ENCODE results near the gene NAXD. TPM values are rescaled to one million over a fixed set of nuclear protein-coding genes. Genes with fewer than 3 reads are reported as not detected.

Gene NAXD
- total and polyA plus RNA-seq, 10 of the 15 experiments (the other 5 are each of a cell fraction or from before 2014, with no cell fraction given) = 1.5 to 36.2 (median 23.8) TPM

GRCh38 chr13:110666255-110666533, 50.8 kb downstream of the NAXD start (continued):
- TF ChIP-seq NKRF (conservative IDR thresholded peaks at IDR 0.05) (no peak), ZBTB33 (IDR thresholded peaks at IDR 0.05) (no peak), MYC (IDR thresholded peaks at IDR 0.05; ENCODE audit: insufficient read depth, insufficient read length, insufficient replicate concordance, low read length, severe bottlenecking) (no peak), IRF4 (IDR thresholded peaks at IDR 0.05; ENCODE audit: low read depth, low read length) (no peak), CEBPZ (IDR thresholded peaks at IDR 0.05; ENCODE audit: low read depth, low read length) (no peak), NFYA (IDR thresholded peaks at IDR 0.05; ENCODE audit: borderline replicate concordance, low read depth, low read length) (no peak), SMARCA5 (IDR thresholded peaks at IDR 0.05) (no peak), HDAC2 (IDR thresholded peaks at IDR 0.05) (no peak), ZBTB40 (IDR thresholded peaks at IDR 0.05; ENCODE audit: borderline replicate concordance) (no peak)
